Amniotic epithelial cell (primary cell): ENCODE data around the gene FUT3.

Experiments
- DNase-seq: peaks from one replicate; pipeline ENCODE4 v3.0.0-alpha.2; 2010; ENCODE audit warnings: low read depth

FUT3 gene

DNA sequence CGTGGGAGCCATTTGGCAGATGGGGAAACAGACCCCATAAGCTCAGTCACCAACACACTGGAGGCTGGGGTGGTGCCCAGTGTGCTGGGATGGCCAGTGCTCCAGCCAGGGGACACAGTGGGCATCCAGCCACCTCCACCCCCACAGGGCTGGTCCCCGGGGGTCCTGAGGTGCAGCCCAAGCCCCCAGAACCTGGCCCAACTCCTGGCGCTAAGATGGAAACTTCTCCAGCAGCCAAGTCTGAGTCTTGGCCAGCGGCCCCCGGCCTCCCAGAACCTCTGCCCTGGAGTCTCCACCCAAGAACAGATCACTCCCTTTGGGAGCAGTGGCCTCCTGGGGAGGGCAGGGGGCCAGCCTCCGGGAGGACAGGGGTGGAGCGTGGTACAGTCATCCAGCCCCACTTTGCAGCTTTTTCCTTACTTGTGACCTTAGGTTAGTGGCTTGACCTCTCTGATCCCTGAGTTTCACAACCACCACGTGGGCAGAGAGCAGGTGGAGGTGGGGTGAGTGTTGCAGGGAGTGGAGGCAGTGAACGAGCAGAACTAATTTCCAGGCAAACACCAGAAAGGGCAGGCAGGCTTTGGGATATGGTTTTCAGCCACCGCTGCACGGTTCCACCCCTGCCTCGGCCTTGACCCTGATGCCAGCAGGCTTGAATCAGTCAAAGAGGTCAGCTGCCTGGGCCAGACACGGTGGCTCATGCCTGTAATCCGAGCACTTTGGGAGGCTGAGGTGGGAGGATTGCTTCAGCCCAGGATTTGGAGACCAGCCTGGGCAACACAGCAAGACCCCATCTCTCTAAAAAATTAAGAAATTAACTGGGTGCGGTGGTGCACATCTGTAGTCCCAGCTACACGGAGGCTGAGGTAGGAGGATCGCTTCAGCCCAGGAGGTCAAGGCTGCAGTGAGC lies 50.6 kb downstream of the FUT3 start:
- DNase-seq, result no peak

DNA sequence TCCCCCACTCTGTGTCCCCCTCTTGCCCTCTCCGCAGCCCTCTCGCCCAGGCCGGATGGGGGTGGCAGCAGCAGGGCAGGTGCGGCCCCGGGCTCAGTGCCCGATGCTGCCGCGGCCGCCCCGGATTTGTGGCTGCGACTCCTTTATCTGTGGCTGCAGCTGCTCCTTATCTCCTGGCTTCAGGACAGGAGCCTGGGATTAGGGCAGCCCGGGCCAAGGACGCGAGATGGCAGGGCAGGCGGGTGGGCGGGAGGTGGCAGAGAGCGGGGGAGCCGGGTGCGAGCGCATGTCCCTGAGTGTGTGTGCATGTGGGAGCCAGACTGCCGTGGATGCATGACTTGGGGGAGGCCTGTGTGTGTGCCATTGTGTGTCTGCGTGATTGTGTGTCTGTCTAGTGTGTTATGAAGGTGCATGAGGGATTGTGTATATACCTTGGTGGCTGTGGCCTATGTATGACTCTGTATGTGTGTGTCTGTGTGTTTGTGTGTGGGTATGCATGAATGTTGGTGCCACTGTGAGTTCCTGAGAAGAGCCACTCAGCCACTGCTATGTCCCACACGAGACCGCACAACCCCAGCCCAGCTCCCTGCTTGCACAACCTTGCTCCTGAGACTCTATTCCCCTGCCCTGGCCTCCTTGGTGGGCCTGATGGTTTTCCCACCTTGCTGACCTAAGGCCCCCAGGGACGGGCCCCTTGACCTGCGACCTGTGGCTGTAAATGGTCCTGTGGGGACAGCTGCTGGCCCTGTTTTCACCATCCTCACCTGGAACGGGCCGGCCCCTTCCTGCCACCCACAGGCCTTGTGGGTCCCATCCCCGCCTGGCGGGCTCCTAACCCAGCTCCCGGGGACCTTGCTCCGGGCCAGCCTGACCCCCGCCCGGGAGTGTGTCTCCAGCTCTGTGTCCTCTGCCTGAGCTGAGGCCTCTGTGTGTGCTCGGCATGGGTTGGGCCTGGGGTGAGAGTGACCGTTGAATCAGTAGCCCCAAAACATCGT lies 51.7 kb downstream of the FUT3 start:
- DNase-seq, result no peak

DNA sequence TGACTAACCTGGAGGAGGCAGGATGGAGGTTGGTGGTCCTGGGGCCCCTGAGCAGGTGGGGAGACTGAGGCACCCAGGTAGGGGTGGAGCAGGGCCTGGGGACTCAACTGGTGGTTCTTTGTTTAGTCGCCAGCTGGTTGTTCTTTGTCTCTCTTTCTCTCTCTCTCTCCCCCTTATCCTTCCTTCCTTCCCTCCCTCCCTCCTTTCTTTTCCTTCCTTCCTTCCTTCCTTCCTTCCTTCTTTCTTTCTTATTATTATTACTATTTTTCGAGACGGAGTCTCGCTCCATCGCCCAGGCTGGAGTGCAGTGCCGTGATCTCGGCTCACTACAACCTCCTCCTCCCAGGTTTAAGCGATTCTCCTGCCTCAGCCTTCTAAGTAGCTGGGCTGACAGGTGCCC lies 53.0 kb downstream of the FUT3 start:
- DNase-seq, result no peak

DNA sequence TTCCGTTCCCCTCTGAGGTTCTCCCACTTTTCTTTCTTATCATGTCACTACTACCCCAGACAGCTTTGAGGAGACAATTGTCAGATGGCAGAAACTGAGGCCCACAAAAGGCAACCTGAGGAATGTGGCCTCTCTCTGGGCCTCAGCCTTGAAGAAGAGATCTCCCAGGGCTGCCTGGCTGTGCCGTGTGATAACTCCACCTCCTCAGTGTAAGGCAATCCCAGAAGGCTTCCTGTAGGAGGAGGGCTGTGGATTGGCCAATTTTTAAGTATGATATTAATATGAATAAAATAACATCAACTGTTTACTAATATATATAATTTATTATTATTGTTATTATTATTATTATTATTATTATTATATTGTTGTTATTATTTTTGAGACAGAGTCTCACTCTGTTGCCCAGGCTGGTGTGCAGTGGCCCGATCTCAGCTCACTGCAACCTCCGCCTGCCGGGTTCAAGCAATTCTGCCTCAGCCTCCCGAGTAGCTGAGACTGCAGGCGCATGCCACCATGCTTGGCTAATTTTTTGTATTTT lies 55.8 kb downstream of the FUT3 start:
- DNase-seq, result no peak

DNA sequence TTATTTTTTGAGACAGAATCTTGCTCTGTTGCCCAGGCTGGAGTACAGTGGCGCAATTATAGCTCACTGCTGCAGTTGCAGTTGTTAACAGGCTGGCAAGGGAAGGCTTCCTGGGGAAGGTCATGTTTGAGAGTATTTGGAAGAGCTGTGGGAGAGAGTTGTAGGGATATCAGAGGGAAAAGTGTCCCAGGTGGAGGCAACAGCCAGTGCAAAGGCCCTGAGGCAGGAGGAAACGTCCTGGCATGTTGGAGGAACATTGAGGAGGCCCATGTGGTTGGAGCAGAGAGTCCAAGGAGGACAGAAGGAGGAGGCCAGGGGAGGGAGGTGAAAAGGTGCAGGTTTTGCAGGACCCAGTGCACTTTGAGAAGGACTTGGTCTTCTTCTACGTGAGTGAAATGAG lies 58.1 kb downstream of the FUT3 start:
- DNase-seq, result no peak
